ENCODE measurements around the gene RGS7. TPM values are rescaled to one million over a fixed set of nuclear protein-coding genes. Genes with fewer than 3 reads are reported as not detected.

Gene RGS7
- polyA plus RNA-seq, 1 donor from 2014 or later = 24.2 TPM

DNA sequence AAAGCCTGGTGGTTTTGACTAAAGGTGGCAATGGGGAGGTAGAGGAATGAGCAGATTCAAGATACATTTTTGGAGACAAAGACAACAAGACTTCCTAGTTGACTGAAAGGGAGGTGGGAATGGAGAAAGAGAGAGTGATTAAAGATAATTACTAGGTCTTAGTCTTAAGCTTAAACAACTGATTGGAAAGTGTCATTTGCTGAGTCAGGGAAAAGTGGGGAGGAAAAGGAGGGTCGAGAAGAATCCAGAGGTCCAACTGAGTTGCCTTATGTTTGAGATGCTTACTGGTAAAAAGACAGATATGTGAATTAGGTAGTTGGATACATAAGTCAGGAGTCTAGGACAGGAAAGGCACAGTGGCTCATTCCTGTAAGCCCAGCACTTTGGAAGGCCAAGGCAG lies 179.3 kb downstream of the RGS7 start:
- H3K4me2 ChIP-seq (ENCODE audit: low read length) = no peak overlapping the region
- no peaks in the 10 kb centered on the region for H3K9me2 ChIP-seq (ENCODE audit: insufficient read depth, low read length)
- no peaks in the 10 kb centered on the region for H3K9me3 ChIP-seq (ENCODE audit: low read length)
- no peaks in the 10 kb centered on the region for H3F3A ChIP-seq (ENCODE audit: insufficient read depth, low read length, poor library complexity, severe bottlenecking)
- no peaks in the 10 kb centered on the region for H4K20me1 ChIP-seq (ENCODE audit: insufficient read depth)
- H3K27ac ChIP-seq (ENCODE audit: low read length) = no peak overlapping the region
- no peak overlapping the region for H3K9ac ChIP-seq (ENCODE audit: low read length)
- no peak overlapping the region for H2AFZ ChIP-seq (ENCODE audit: low read depth, low read length)
- no peak overlapping the region for H3K4me3 ChIP-seq (ENCODE audit: low read length)
- H3K27me3 ChIP-seq (ENCODE audit: insufficient read depth, low read depth, low read length) = no peaks in the 10 kb centered on the region
- H3K36me3 ChIP-seq (ENCODE audit: insufficient read depth, low read length) = no peaks in the 10 kb centered on the region
- no peaks in the 10 kb centered on the region for H3K79me2 ChIP-seq (replicated peaks; ENCODE audit: insufficient read depth, low read length)
- no peak for TF ChIP-seq EZH2 (IDR thresholded peaks at IDR 0.05; ENCODE audit: borderline replicate concordance, insufficient read depth, low read length, poor library complexity, severe bottlenecking)
- TF ChIP-seq TAF1 (IDR thresholded peaks at IDR 0.05; ENCODE audit: low read depth) = no peak
- TF ChIP-seq RAD21 (conservative IDR thresholded peaks at IDR 0.05) = no peak
- no peak for TF ChIP-seq POLR2AphosphoS5 (IDR thresholded peaks at IDR 0.05)

- no peaks in the 10 kb centered on the region for H3K9me3 ChIP-seq (ENCODE audit: low read length)
- H3K79me2 ChIP-seq (replicated peaks; ENCODE audit: insufficient read depth, low read length) = no peaks in the 10 kb centered on the region
- no peak overlapping the region for H3K27ac ChIP-seq (ENCODE audit: low read length)
- no peak overlapping the region for H3K4me3 ChIP-seq (ENCODE audit: low read length)
- no peaks in the 10 kb centered on the region for H4K20me1 ChIP-seq (ENCODE audit: insufficient read depth)
- H3K4me2 ChIP-seq (ENCODE audit: low read length) = no peak overlapping the region
- H3K9ac ChIP-seq (ENCODE audit: low read length) = no peak overlapping the region
- H3F3A ChIP-seq (ENCODE audit: insufficient read depth, low read length, poor library complexity, severe bottlenecking) = no peaks in the 10 kb centered on the region
- no peak for TF ChIP-seq EP300 (conservative IDR thresholded peaks at IDR 0.05; ENCODE audit: poor library complexity, severe bottlenecking)
- no peak for TF ChIP-seq RAD21 (conservative IDR thresholded peaks at IDR 0.05)
- no peak for TF ChIP-seq MXI1 (conservative IDR thresholded peaks at IDR 0.05; ENCODE audit: poor library complexity, severe bottlenecking)
- TF ChIP-seq EZH2 (IDR thresholded peaks at IDR 0.05; ENCODE audit: borderline replicate concordance, insufficient read depth, low read length, poor library complexity, severe bottlenecking) = no peak
- no peak for TF ChIP-seq POLR2AphosphoS5 (IDR thresholded peaks at IDR 0.05)
- TF ChIP-seq, protein P1, sequence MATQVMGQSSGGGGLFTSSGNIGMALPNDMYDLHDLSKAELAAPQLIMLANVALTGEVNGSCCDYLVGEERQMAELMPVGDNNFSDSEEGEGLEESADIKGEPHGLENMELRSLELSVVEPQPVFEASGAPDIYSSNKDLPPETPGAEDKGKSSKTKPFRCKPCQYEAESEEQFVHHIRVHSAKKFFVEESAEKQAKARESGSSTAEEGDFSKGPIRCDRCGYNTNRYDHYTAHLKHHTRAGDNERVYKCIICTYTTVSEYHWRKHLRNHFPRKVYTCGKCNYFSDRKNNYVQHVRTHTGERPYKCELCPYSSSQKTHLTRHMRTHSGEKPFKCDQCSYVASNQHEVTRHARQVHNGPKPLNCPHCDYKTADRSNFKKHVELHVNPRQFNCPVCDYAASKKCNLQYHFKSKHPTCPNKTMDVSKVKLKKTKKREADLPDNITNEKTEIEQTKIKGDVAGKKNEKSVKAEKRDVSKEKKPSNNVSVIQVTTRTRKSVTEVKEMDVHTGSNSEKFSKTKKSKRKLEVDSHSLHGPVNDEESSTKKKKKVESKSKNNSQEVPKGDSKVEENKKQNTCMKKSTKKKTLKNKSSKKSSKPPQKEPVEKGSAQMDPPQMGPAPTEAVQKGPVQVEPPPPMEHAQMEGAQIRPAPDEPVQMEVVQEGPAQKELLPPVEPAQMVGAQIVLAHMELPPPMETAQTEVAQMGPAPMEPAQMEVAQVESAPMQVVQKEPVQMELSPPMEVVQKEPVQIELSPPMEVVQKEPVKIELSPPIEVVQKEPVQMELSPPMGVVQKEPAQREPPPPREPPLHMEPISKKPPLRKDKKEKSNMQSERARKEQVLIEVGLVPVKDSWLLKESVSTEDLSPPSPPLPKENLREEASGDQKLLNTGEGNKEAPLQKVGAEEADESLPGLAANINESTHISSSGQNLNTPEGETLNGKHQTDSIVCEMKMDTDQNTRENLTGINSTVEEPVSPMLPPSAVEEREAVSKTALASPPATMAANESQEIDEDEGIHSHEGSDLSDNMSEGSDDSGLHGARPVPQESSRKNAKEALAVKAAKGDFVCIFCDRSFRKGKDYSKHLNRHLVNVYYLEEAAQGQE (IDR thresholded peaks at IDR 0.05; ENCODE audit: borderline replicate concordance) = no peak
- no peak for TF ChIP-seq CTCF (IDR thresholded peaks at IDR 0.05; ENCODE audit: poor library complexity, severe bottlenecking)
- no peak for TF ChIP-seq TAF1 (IDR thresholded peaks at IDR 0.05; ENCODE audit: low read depth)
- TF ChIP-seq SMC3 (conservative IDR thresholded peaks at IDR 0.05; ENCODE audit: poor library complexity) = no peak
- H3K36me3 ChIP-seq (ENCODE audit: insufficient read depth, low read length) = no peaks in the 10 kb centered on the region
- no peak overlapping the region for H2AFZ ChIP-seq (ENCODE audit: low read depth, low read length)
- H3K27me3 ChIP-seq (ENCODE audit: insufficient read depth, low read depth, low read length) = no peaks in the 10 kb centered on the region
- no peaks in the 10 kb centered on the region for H3K9me2 ChIP-seq (ENCODE audit: insufficient read depth, low read length)
Measured at GRCh38 chr1:241172486-241172885, 184.5 kb downstream of the RGS7 start.
